ENCODE results near the gene FSD1. TPM values are rescaled to one million over a fixed set of nuclear protein-coding genes. Genes with fewer than 3 reads are reported as not detected.

Gene FSD1
- total and polyA plus RNA-seq, 9 of the 15 experiments (the other 6 are each of a cell fraction or from before 2014, with no cell fraction given), result 0.11 to 1.9 (median 0.94) TPM; not detected in 1

- Histone ChIP-seq H3K9me3 (replicated peaks; ENCODE audit: control insufficient read depth, insufficient read depth, low read depth, low read length) (peaks cover 4% of the 10 kb centered on the region; the same call in 1 of the 2 replicates), H3K4me1 (replicated peaks in 1 of 2; ENCODE audit: control insufficient read depth in 2 of 2, insufficient read depth in 2 of 2, low read length in 2 of 2) (peaks cover 0 to 9% of the 10 kb centered on the region in 2 experiments; a peak in 3 of 5 replicates), H3K9me1 (ENCODE audit: control insufficient read depth, insufficient read depth, low read length) (no peaks in the 10 kb centered on the region), H3K27me3 (ENCODE audit: control insufficient read depth in 2 of 2, insufficient read depth in 2 of 2, low read length in 2 of 2) (no peaks in the 10 kb centered on the region), H2AFZ (ENCODE audit: low read depth, low read length) (0 out of 2 replicates have a peak overlapping the region, but pooled peaks have one; percentile 21), H4K20me1 (replicated peaks; ENCODE audit: control insufficient read depth, insufficient read depth, low read length) (no peaks in the 10 kb centered on the region), H3K36me3 (ENCODE audit: control insufficient read depth, insufficient read depth, low read length) (no peaks in the 10 kb centered on the region), H3K27ac (ENCODE audit: extremely low read depth, low read depth, low read length) (no peak overlapping the region), H3K4me3 (no peak overlapping the region), H3K4me2 (ENCODE audit: insufficient read depth, low read length) (no peak overlapping the region), H3K79me2 (ENCODE audit: control insufficient read depth, insufficient read depth, low read length) (no peaks in the 10 kb centered on the region), H3K9ac (ENCODE audit: insufficient read depth in 1 of 2, low read depth in 2 of 2, low read length in 2 of 2) (peak overlapping the region in 1 of 2 experiments; percentile 18; a peak in 1 of 4 replicates)
- WGBS (ENCODE audit: insufficient coverage, low coverage, missing lambda C conversion rate), result 46% methylated on average over 9 of the region's 9 CpGs
- intact Hi-C loops (cut with micrococcal nuclease) (no loop called here), in situ Hi-C loops (cut with MboI) (no loop called here)
- no peak for ATAC-seq
- ChIA-PET POLR2A (interaction anchor here (1.0 kb wide), 1 partner anchor 26 kb away, joined by 3 read pairs; no protein-coding TSS in a partner anchor), CTCF (ENCODE audit: low intra/inter-chr PET ratio) (no interaction called here)
- no peak for DNase-seq (ENCODE audit: extremely low read depth in 1 of 4, low spot score in 3 of 4)
- no TSS peak for BruUV-seq (replicated peaks)
- TF ChIP-seq TRIM25 (IDR thresholded peaks at IDR 0.05; ENCODE audit: borderline replicate concordance) (no peak), TARDBP (IDR thresholded peaks at IDR 0.05) (no peak)
- FAIRE-seq, result no peak
These were observed 12.6 kb downstream of the FSD1 start for GRCh38 chr19:4316956-4317355.

GRCh38 chr19:4318460-4318859 lies 14.1 kb downstream of the FSD1 start:
- DNase-seq (ENCODE audit: extremely low read depth in 1 of 4, low spot score in 3 of 4), result no peak
- CTCF ChIA-PET (ENCODE audit: low intra/inter-chr PET ratio), result no interaction called here
- Histone ChIP-seq H4K20me1 (replicated peaks; ENCODE audit: control insufficient read depth, insufficient read depth, low read length) (no peaks in the 10 kb centered on the region), H2AFZ (ENCODE audit: low read depth, low read length) (no peak overlapping the region), H3K9me1 (ENCODE audit: control insufficient read depth, insufficient read depth, low read length) (no peaks in the 10 kb centered on the region), H3K4me3 (no peak overlapping the region), H3K27ac (ENCODE audit: extremely low read depth, low read depth, low read length) (no peak overlapping the region), H3K27me3 (ENCODE audit: control insufficient read depth in 2 of 2, insufficient read depth in 2 of 2, low read length in 2 of 2) (no peaks in the 10 kb centered on the region), H3K4me2 (ENCODE audit: insufficient read depth, low read length) (no peak overlapping the region), H3K9ac (ENCODE audit: insufficient read depth in 1 of 2, low read depth in 2 of 2, low read length in 2 of 2) (0 out of 4 replicates have a peak overlapping the region, but pooled peaks of 1 of the 2 experiments have one; percentile 66), H3K79me2 (ENCODE audit: control insufficient read depth, insufficient read depth, low read length) (no peaks in the 10 kb centered on the region), H3K36me3 (ENCODE audit: control insufficient read depth, insufficient read depth, low read length) (no peaks in the 10 kb centered on the region), H3K9me3 (replicated peaks; ENCODE audit: control insufficient read depth, insufficient read depth, low read depth, low read length) (peaks cover 4% of the 10 kb centered on the region; the same call in 1 of the 2 replicates), H3K4me1 (replicated peaks in 1 of 2; ENCODE audit: control insufficient read depth in 2 of 2, insufficient read depth in 2 of 2, low read length in 2 of 2) (peaks cover 0 to 17% of the 10 kb centered on the region in 2 experiments; a peak in 3 of 5 replicates)
- no peak for FAIRE-seq
- intact Hi-C loops (cut with micrococcal nuclease), result no loop called here
- no peak for ATAC-seq
- POLR2A ChIA-PET, result no interaction called here
- 66% methylated on average over 2 of the region's 7 CpGs for WGBS (ENCODE audit: insufficient coverage, low coverage, missing lambda C conversion rate)
- in situ Hi-C loops (cut with MboI), result no loop called here
- BruUV-seq (replicated peaks), result no TSS peak
- TF ChIP-seq BRCA1 (IDR thresholded peaks at IDR 0.05) (no peak), BRCA1 (CRISPR knock-in tag; IDR thresholded peaks at IDR 0.05) (no peak), ETV5 (CRISPR knock-in tag; IDR thresholded peaks at IDR 0.05; ENCODE audit: low read depth) (no peak), ERF (CRISPR knock-in tag; IDR thresholded peaks at IDR 0.05) (no peak), SIRT6 (IDR thresholded peaks at IDR 0.05; ENCODE audit: low read depth, low read length) (no peak), XRCC4 (IDR thresholded peaks at IDR 0.05; ENCODE audit: extremely low read depth, insufficient read depth, insufficient read length) (no peak), TOE1 (IDR thresholded peaks at IDR 0.05; ENCODE audit: borderline replicate concordance) (no peak), TOE1 (CRISPR knock-in tag; IDR thresholded peaks at IDR 0.05; ENCODE audit: borderline replicate concordance, low read depth) (no peak), ZBTB2 (IDR thresholded peaks at IDR 0.05) (no peak)
